HEK293 (cell line): ENCODE data around the gene CACNG6.
A peak's percentile ranks its signal among the peaks of the same experiment; 100 is the strongest.

Source experiments
- CTCF ChIA-PET: fragments of 350-600 bp; formaldehyde crosslinking; extraction: SDS; loops from one replicate; lab custom pipeline; 2021; ENCODE audit warnings: antibody characterized with exemption; lab: Yijun Ruan, JAX
- POLR2A ChIA-PET: fragments of 300-600 bp; formaldehyde crosslinking; extraction: SDS; loops from one replicate; lab custom pipeline; 2020; ENCODE audit warnings: antibody characterized with exemption, inconsistent platforms; lab: Yijun Ruan, JAX
- H3K27ac ChIP-seq: fragments of 200-500 bp; sonication (Bioruptor generic); 2 replicates; pipeline ENCODE4 v1.5.1; 2014; ENCODE audit warnings: low read depth, low read length, control low read depth, inconsistent platforms; ENCODE audit errors: extremely low read depth
- H3K36me3 ChIP-seq, 2 experiments: fragments of 200-500 bp in 1 of 2; sonication (Bioruptor generic) in 1 of 2; 1 replicate in 1 of 2; 2 replicates in 1 of 2; pipeline ENCODE4 v1.5.1; 2014 to 2017; ENCODE audit warnings: inconsistent platforms in 2 of 2, low read length in 2 of 2; ENCODE audit not compliant: control insufficient read depth in 2 of 2, insufficient read depth in 1 of 2
- H3K4me1 ChIP-seq: fragments of 200-500 bp; sonication (Bioruptor generic); 2 replicates; pipeline ENCODE4 v1.5.1; 2014; ENCODE audit warnings: mild to moderate bottlenecking, low read length, inconsistent platforms; ENCODE audit not compliant: control insufficient read depth, insufficient read depth
- H3K4me3 ChIP-seq: 2 replicates; pipeline ENCODE4 v1.5.1; 2011; ENCODE audit warnings: low read depth, mild to moderate bottlenecking, control low read depth, low read length, moderate library complexity
- H3K9me3 ChIP-seq: fragments of 200-500 bp; sonication (Bioruptor generic); 2 replicates; pipeline ENCODE4 v1.5.1; 2014; ENCODE audit warnings: low read depth, low read length, inconsistent platforms; ENCODE audit not compliant: control insufficient read depth, insufficient read depth
- IKZF3 ChIP-seq: fragments of 450-650 bp; IDR thresholded peaks from 2 replicates; pipeline ENCODE4 v1.5.0; 2018; ENCODE audit warnings: missing biosample characterization, mild to moderate bottlenecking, missing genetic modification characterization, moderate library complexity
- SCRT1 ChIP-seq: fragments of 450-650 bp; formaldehyde crosslinking; IDR thresholded peaks from 2 replicates; pipeline ENCODE4 v1.5.1; 2016; ENCODE audit warnings: missing biosample characterization, missing genetic modification characterization, borderline replicate concordance
- SETDB1 ChIP-seq: IDR thresholded peaks from one replicate; pipeline ENCODE4 v1.6.1; 2017; ENCODE audit warnings: mild to moderate bottlenecking, low read length, moderate library complexity, mixed read lengths; ENCODE audit not compliant: insufficient read length
- TCF7L2 ChIP-seq: IDR thresholded peaks from 2 replicates; pipeline ENCODE4 v1.6.1; 2011; ENCODE audit warnings: low read depth, mild to moderate bottlenecking, inconsistent platforms, low read length, moderate library complexity, borderline replicate concordance
- ZBTB10 ChIP-seq: fragments of 450-650 bp; formaldehyde crosslinking; IDR thresholded peaks from 2 replicates; pipeline ENCODE4 v1.5.1; 2016; ENCODE audit warnings: missing biosample characterization, missing genetic modification characterization
- ZBTB48 ChIP-seq: fragments of 450-650 bp; formaldehyde crosslinking; IDR thresholded peaks from 2 replicates; pipeline ENCODE4 v1.5.1; 2016; ENCODE audit warnings: missing biosample characterization, missing genetic modification characterization
- ZFP69B ChIP-seq: fragments of 450-650 bp; formaldehyde crosslinking; IDR thresholded peaks from 2 replicates; pipeline ENCODE4 v1.5.1; 2016; ENCODE audit warnings: missing biosample characterization, missing genetic modification characterization
- ZNF211 ChIP-seq: fragments of 450-650 bp; formaldehyde crosslinking; IDR thresholded peaks from 2 replicates; pipeline ENCODE4 v1.5.1; 2016; ENCODE audit warnings: low read depth, missing biosample characterization, missing genetic modification characterization
- ZNF302 ChIP-seq: fragments of 450-650 bp; formaldehyde crosslinking; IDR thresholded peaks from 2 replicates; pipeline ENCODE4 v1.5.1; 2016; ENCODE audit warnings: missing biosample characterization, missing genetic modification characterization, low read depth
- ZNF600 ChIP-seq: fragments of 450-650 bp; formaldehyde crosslinking; IDR thresholded peaks from 2 replicates; pipeline ENCODE4 v1.5.1; 2016; ENCODE audit warnings: missing biosample characterization, missing genetic modification characterization
- ZNF645 ChIP-seq: fragments of 450-650 bp; formaldehyde crosslinking; IDR thresholded peaks from 2 replicates; pipeline ENCODE4; 2016; ENCODE audit warnings: missing biosample characterization, missing genetic modification characterization
- ZNF660 ChIP-seq: fragments of 450-650 bp; IDR thresholded peaks from 2 replicates; pipeline ENCODE4 v1.5.1; 2018; ENCODE audit warnings: missing biosample characterization, mild to moderate bottlenecking, missing genetic modification characterization
- ZNF692 ChIP-seq: fragments of 450-650 bp; formaldehyde crosslinking; IDR thresholded peaks from 2 replicates; pipeline ENCODE4 v1.5.1; 2016; ENCODE audit warnings: missing biosample characterization, missing genetic modification characterization
- ZNF701 ChIP-seq: fragments of 450-650 bp; formaldehyde crosslinking; IDR thresholded peaks from 2 replicates; pipeline ENCODE4 v1.5.1; 2016; ENCODE audit warnings: missing biosample characterization, missing genetic modification characterization
- ZNF837 ChIP-seq: fragments of 450-650 bp; formaldehyde crosslinking; IDR thresholded peaks from 2 replicates; pipeline ENCODE4 v1.5.1; 2016; ENCODE audit warnings: missing biosample characterization, missing genetic modification characterization
- ZSCAN16 ChIP-seq: fragments of 450-650 bp; formaldehyde crosslinking; IDR thresholded peaks from 2 replicates; pipeline ENCODE4 v1.5.1; 2016; ENCODE audit warnings: missing biosample characterization, missing genetic modification characterization

The CACNG6 gene

GRCh38 chr19:53989600-53990533 lies 1.6 kb upstream of the CACNG6 start:
- ChIA-PET POLR2A (interaction anchor here (1.4 kb wide), 1 partner anchor 10 kb away, joined by 6 read pairs; no protein-coding TSS in a partner anchor), CTCF (interaction anchor here (0.6 to 1.3 kb wide), 2 partner anchors 34 to 197 kb away, joined by 3 to 4 read pairs; no protein-coding TSS in a partner anchor)
- Histone ChIP-seq H3K9me3 (no peaks in the 10 kb centered on the region), H3K4me1 (no peaks in the 10 kb centered on the region), H3K36me3 (no peaks in the 10 kb centered on the region), H3K4me3 (no peak overlapping the region), H3K27ac (no peak overlapping the region)
- no peak for TF ChIP-seq ZNF302 (tag by site-specific recombination)
- TF ChIP-seq ZBTB48 (tag by site-specific recombination), result no peak
- no peak for TF ChIP-seq TCF7L2
- TF ChIP-seq ZNF692 (tag by site-specific recombination), result peak; percentile 62
- TF ChIP-seq SETDB1, result no peak
- peak; percentile 46; the same call in 1 of the 2 replicates for TF ChIP-seq ZFP69B (tag by site-specific recombination)
- no peak for TF ChIP-seq ZNF645

GRCh38 chr19:53992211-53992610 lies 774 bp downstream of the CACNG6 start:
- POLR2A ChIA-PET, result interaction anchor here (1.9 kb wide), 1 partner anchor 12 kb away, joined by 8 read pairs; no protein-coding TSS in a partner anchor
- no peaks in the 10 kb centered on the region for H3K9me3 ChIP-seq
- H3K27ac ChIP-seq, result no peak overlapping the region
- CTCF ChIA-PET, result no interaction called here
- H3K4me3 ChIP-seq, result no peak overlapping the region
- no peaks in the 10 kb centered on the region for H3K36me3 ChIP-seq
- TF ChIP-seq IKZF3 (tag by site-specific recombination) (0 out of 2 replicates have a peak, but pooled peaks have one; percentile 29), SCRT1 (tag by site-specific recombination) (no peak)
- no peaks in the 10 kb centered on the region for H3K4me1 ChIP-seq

- no peaks in the 10 kb centered on the region for H3K4me1 ChIP-seq
- no peaks in the 10 kb centered on the region for H3K36me3 ChIP-seq
- no peak for TF ChIP-seq ZNF660 (tag by site-specific recombination)
- TF ChIP-seq ZNF211 (tag by site-specific recombination), result no peak
- TF ChIP-seq ZNF837, result no peak
- TF ChIP-seq ZNF701 (tag by site-specific recombination), result no peak
- TF ChIP-seq ZNF600 (tag by site-specific recombination), result no peak
- ChIA-PET POLR2A (interaction anchor here (0.7 to 1.9 kb wide), 2 partner anchors 13 to 15 kb away, joined by 6 to 8 read pairs; no protein-coding TSS in a partner anchor), CTCF (no interaction called here)
- no peaks in the 10 kb centered on the region for H3K9me3 ChIP-seq
- no peak overlapping the region for H3K27ac ChIP-seq
- H3K4me3 ChIP-seq, result no peak overlapping the region
Observed at GRCh38 chr19:53992815-53993214, 1.4 kb downstream of the CACNG6 start.

- TF ChIP-seq ZBTB10 (tag by site-specific recombination) (peak; percentile 90), ZSCAN16 (tag by site-specific recombination) (no peak)
- TF ChIP-seq, all 188 proteins: peak for 1
- ChIA-PET CTCF (no interaction called here), POLR2A (interaction anchor here (0.7 to 1.9 kb wide), 2 partner anchors 13 to 15 kb away, joined by 6 to 8 read pairs; no protein-coding TSS in a partner anchor)
- H3K4me1 ChIP-seq, result no peaks in the 10 kb centered on the region
- H3K4me3 ChIP-seq, result no peak overlapping the region
- no peaks in the 10 kb centered on the region for H3K36me3 ChIP-seq
- no peaks in the 10 kb centered on the region for H3K9me3 ChIP-seq
- no peak overlapping the region for H3K27ac ChIP-seq
Observed at GRCh38 chr19:53993448-53993847, 2.0 kb downstream of the CACNG6 start.
